ENCODE results near the gene LUC7L. TPM values are rescaled to one million over a fixed set of nuclear protein-coding genes. Genes with fewer than 3 reads are reported as not detected.
"Not testable (repeated sequence)": the region's sequence is repeated elsewhere in the genome, so short reads cannot be mapped to it uniquely, and the experiment has no call there.

Gene LUC7L
- total and polyA plus RNA-seq, 4 experiments from 2014 or later, result 5.1 to 157 (median 80.1) TPM

DNA sequence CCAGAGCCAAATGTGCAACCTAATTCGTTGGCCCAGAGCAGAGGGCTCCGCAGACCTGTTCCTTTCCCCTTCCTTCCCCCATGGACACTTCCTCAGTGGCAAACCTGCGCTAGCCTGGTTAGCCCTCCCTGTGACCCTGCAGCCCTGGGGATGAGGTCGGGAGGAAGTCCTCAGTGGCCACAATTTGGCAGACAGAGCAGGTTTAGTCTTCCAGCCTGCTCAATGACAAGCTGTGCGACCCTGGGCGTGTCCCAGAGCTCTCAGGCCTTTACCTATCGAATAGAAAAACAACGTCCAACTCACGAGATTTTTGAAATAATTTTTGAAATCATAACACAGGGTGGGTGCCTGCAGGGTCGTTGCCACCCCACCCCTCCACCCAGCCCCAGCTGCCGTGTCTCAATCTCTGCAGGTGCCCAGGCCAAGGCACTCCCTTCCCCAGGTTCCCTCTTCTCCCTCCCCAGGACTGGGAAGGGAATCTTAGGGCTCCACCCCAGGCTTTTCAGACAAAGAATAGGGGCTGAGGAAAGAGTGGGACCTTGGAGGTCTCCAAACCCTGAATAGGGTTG, 62.0 kb downstream of the LUC7L start:
- ChIA-PET CTCF (ENCODE audit: partially characterized antibody) (interaction anchor here (1.6 kb wide), 1 partner anchor 50 kb away, joined by 3 read pairs; no protein-coding TSS in a partner anchor), POLR2A (ENCODE audit: partially characterized antibody) (no interaction called here)
- Mint-ChIP-seq H3K4me3 (peak overlapping the region in 4 of 8 donors; percentile 20 to 64 (median 32)), H3K9me3 (no peaks in the 10 kb centered on the region), H3K27me3 (peaks cover 38 to 43% of the 10 kb centered on the region in 2 donors), H3K36me3 (no peaks in the 10 kb centered on the region), H3K4me1 (peaks cover 1 to 15% (median 5%) of the 10 kb centered on the region in 4 donors), H3K27ac (peak overlapping the region in 1 of 7 donors; percentile 75)
- H3K36me3 ChIP-seq (ENCODE audit: insufficient read depth, low read length), result no peaks in the 10 kb centered on the region
- H3K4me3 ChIP-seq (ENCODE audit: low read length in 2 of 2), result no peak overlapping the region
- H3K27me3 ChIP-seq (ENCODE audit: insufficient read depth, low read length), result peaks cover 29% of the 10 kb centered on the region
- no peak overlapping the region for H3K27ac ChIP-seq (ENCODE audit: low read depth, low read length)
- H3K9me3 ChIP-seq (ENCODE audit: control insufficient read depth in 1 of 2, low read length in 2 of 2), result no peaks in the 10 kb centered on the region
- H3K4me1 ChIP-seq (ENCODE audit: insufficient read depth, low read length), result peaks cover 22% of the 10 kb centered on the region
- no peak for DNase-seq
- intact Hi-C loops (cut with micrococcal nuclease), result no loop called here

DNA sequence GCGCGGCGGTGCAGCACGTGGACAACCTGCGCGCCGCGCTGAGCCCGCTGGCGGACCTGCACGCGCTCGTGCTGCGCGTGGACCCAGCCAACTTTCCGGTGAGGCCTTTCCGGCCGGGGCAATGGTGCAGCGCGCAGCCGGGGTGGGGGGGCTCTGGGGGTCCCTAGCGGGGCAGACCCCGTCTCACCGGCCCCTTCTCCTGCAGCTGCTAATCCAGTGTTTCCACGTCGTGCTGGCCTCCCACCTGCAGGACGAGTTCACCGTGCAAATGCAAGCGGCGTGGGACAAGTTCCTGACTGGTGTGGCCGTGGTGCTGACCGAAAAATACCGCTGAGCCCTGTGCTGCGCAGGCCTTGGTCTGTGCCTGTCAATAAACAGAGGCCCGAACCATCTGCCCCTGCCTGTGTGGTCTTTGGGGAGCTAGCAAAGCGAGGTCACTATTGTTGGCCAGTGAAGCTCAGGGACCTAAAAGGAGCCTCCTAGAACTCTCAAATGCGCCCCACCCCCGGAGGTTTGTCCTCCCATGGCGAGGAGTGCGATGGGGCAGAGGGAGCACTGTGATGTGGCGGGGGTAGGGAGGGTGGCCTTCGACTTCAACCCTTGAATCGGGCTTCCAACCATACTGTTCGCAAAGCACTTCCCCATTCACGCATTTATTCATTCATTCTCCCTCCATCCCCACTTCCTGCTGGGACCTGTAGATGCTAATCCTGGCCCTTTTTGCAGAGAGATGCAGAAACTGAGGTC, 62.7 kb downstream of the LUC7L start:
- Mint-ChIP-seq H3K36me3 (no peaks in the 10 kb centered on the region), H3K4me1 (peaks cover 1 to 15% (median 5%) of the 10 kb centered on the region in 4 donors), H3K27ac (peak overlapping the region in 1 of 7 donors; percentile 75), H3K4me3 (peak overlapping the region in 5 of 8 donors; percentile 20 to 64 (median 38)), H3K9me3 (peaks cover 0 to 1% (median 0%) of the 10 kb centered on the region in 8 donors), H3K27me3 (peaks cover 36 to 42% of the 10 kb centered on the region in 2 donors)
- peaks cover 22% of the 10 kb centered on the region for H3K4me1 ChIP-seq (ENCODE audit: insufficient read depth, low read length)
- intact Hi-C loops (cut with micrococcal nuclease), result no loop called here
- POLR2A ChIA-PET (ENCODE audit: partially characterized antibody), result interaction anchor here (0.6 to 0.9 kb wide), 2 partner anchors 39 to 259 kb away, joined by 3 read pairs; partner anchors contain the start of gene RAB11FIP3
- no peaks in the 10 kb centered on the region for H3K9me3 ChIP-seq (ENCODE audit: control insufficient read depth in 1 of 2, low read length in 2 of 2)
- H3K4me3 ChIP-seq (ENCODE audit: low read length in 2 of 2), result no peak overlapping the region
- peak in 1 of 5 donors; percentile 24 for DNase-seq
- no peaks in the 10 kb centered on the region for H3K36me3 ChIP-seq (ENCODE audit: insufficient read depth, low read length)
- CTCF ChIA-PET (ENCODE audit: partially characterized antibody), result interaction anchor here (1.6 kb wide), 1 partner anchor 49 kb away, joined by 3 read pairs; no protein-coding TSS in a partner anchor
- no peak overlapping the region for H3K27ac ChIP-seq (ENCODE audit: low read depth, low read length)
- H3K27me3 ChIP-seq (ENCODE audit: insufficient read depth, low read length), result peaks cover 29% of the 10 kb centered on the region

DNA sequence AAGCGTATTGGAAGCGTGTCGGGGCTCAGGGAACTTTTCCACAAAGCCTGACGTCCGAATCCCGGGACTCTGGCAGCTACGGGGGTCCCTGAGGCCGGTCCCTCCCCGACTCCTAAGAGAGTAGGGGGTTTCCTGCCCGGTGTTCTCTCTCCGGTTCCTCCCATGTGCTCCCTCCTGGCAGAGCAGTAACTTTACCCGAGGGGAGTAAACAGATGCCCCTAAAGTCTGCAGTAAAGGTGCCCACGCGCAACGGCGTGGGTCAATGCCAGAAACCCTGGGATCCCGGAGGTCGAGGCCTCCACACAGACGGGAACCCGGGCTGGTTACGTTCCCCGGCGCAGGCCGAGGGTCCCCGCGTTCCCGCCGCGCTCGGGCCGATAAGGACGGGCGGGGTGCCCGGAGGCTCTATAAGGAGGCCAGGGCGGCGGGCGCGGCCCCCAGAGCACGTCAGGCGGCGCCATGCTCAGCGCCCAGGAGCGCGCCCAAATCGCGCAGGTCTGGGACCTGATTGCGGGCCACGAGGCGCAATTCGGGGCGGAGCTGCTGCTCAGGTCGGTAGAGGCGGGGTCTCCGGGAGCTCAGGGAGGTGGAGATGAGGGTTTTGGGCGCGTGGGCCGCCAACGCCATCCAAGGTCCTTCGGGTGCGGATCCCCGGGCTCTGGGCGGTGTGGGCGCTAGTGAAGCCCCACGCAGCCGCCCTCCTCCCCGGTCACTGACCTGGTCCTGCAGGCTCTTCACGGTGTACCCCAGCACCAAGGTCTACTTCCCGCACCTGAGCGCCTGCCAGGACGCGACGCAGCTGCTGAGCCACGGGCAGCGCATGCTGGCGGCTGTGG, 63.5 kb downstream of the LUC7L start, which contains the start of gene HBM:
TSS of gene HBM (plus strand) at position 440 of the 836 bp plus-strand sequence. CDS start at position 460, 20 bp downstream.
- Mint-ChIP-seq H3K4me1 (peaks cover 1 to 15% (median 5%) of the 10 kb centered on the region in 4 donors), H3K9me3 (peaks cover 0 to 1% (median 0%) of the 10 kb centered on the region in 8 donors), H3K27ac (peak within 1 kb of the TSS in 3 of 7 donors; percentile 20 to 77 (median 75)), H3K4me3 (peak within 1 kb of the TSS in 7 of 8 donors; percentile 20 to 69 (median 63)), H3K36me3 (no peaks in the 10 kb centered on the region), H3K27me3 (peaks cover 37 to 44% of the 10 kb centered on the region in 2 donors)
- H3K27me3 ChIP-seq (ENCODE audit: insufficient read depth, low read length), result peaks cover 29% of the 10 kb centered on the region
- POLR2A ChIA-PET (ENCODE audit: partially characterized antibody), result interaction anchor here (0.6 to 0.9 kb wide), 2 partner anchors 39 to 259 kb away, joined by 3 read pairs; partner anchors contain the start of gene RAB11FIP3
- DNase-seq, result no peak
- CTCF ChIA-PET (ENCODE audit: partially characterized antibody), result no interaction called here
- no peak within 1 kb of the TSS for H3K4me3 ChIP-seq (ENCODE audit: low read length in 2 of 2)
- no peaks in the 10 kb centered on the region for H3K36me3 ChIP-seq (ENCODE audit: insufficient read depth, low read length)
- intact Hi-C loops (cut with micrococcal nuclease), result no loop called here
- no peaks in the 10 kb centered on the region for H3K9me3 ChIP-seq (ENCODE audit: control insufficient read depth in 1 of 2, low read length in 2 of 2)
- peaks cover 22% of the 10 kb centered on the region for H3K4me1 ChIP-seq (ENCODE audit: insufficient read depth, low read length)
- no peak within 1 kb of the TSS for H3K27ac ChIP-seq (ENCODE audit: low read depth, low read length)

- H3K4me1 ChIP-seq (ENCODE audit: insufficient read depth, low read length), result peaks cover 22% of the 10 kb centered on the region
- Mint-ChIP-seq H3K4me1 (peaks cover 1 to 15% (median 5%) of the 10 kb centered on the region in 4 donors), H3K27ac (no peak overlapping the region), H3K36me3 (no peaks in the 10 kb centered on the region), H3K9me3 (peaks cover 0 to 1% (median 0%) of the 10 kb centered on the region in 8 donors), H3K27me3 (peaks cover 31 to 38% of the 10 kb centered on the region in 2 donors), H3K4me3 (peak overlapping the region in 5 of 8 donors; percentile 50 to 66 (median 53))
- DNase-seq, result no peak
- CTCF ChIA-PET (ENCODE audit: partially characterized antibody), result no interaction called here
- no peaks in the 10 kb centered on the region for H3K36me3 ChIP-seq (ENCODE audit: insufficient read depth, low read length)
- H3K27ac ChIP-seq (ENCODE audit: low read depth, low read length), result no peak overlapping the region
- H3K4me3 ChIP-seq (ENCODE audit: low read length in 2 of 2), result no peak overlapping the region
- peaks cover 29% of the 10 kb centered on the region for H3K27me3 ChIP-seq (ENCODE audit: insufficient read depth, low read length)
- H3K9me3 ChIP-seq (ENCODE audit: control insufficient read depth in 1 of 2, low read length in 2 of 2), result no peaks in the 10 kb centered on the region
- intact Hi-C loops (cut with micrococcal nuclease), result no loop called here
- POLR2A ChIA-PET (ENCODE audit: partially characterized antibody), result no interaction called here
Measured at GRCh38 chr16:164827-165538, 64.3 kb downstream of the LUC7L start.

DNA sequence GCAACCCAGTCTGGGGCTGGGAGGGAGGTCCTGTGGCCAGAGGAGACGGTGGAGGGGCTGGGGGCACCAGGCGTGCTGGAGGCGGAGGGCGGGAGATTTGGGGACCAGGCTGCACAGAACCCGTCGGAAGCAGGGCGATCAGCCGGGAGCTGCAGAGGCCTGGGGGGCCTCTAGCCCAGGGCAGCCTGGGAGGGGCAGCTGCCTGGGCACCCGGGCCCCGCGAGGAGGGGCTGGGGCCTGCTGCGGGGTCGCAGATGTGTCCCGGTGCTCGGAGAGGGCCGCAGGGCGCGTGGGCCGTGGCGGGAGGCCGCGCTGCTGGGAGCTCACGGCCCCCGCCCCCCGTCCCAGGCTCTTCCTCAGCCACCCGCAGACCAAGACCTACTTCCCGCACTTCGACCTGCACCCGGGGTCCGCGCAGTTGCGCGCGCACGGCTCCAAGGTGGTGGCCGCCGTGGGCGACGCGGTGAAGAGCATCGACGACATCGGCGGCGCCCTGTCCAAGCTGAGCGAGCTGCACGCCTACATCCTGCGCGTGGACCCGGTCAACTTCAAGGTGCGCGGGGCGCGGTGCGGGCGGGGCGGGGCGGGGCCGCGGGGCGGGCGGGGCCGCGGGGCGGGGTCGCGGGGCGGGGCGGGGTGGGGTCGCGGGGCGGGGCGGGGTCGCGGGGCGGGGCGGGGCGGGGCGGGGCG, 65.0 kb downstream of the LUC7L start:
- H3K9me3 ChIP-seq (ENCODE audit: control insufficient read depth in 1 of 2, low read length in 2 of 2); H3K4me3 Mint-ChIP-seq; H3K36me3 Mint-ChIP-seq; H3K4me3 ChIP-seq (ENCODE audit: low read length in 2 of 2); H3K27ac ChIP-seq (ENCODE audit: low read depth, low read length); H3K9me3 Mint-ChIP-seq; H3K36me3 ChIP-seq (ENCODE audit: insufficient read depth, low read length); CTCF ChIA-PET (ENCODE audit: partially characterized antibody); DNase-seq; H3K27ac Mint-ChIP-seq; POLR2A ChIA-PET (ENCODE audit: partially characterized antibody); intact Hi-C loops (cut with micrococcal nuclease): not testable (repeated sequence)
- Mint-ChIP-seq H3K4me1 (peaks cover 1 to 15% (median 5%) of the 10 kb centered on the region in 4 donors), H3K27me3 (peaks cover 31 to 37% of the 10 kb centered on the region in 2 donors)
- peaks cover 29% of the 10 kb centered on the region for H3K27me3 ChIP-seq (ENCODE audit: insufficient read depth, low read length)
- peaks cover 22% of the 10 kb centered on the region for H3K4me1 ChIP-seq (ENCODE audit: insufficient read depth, low read length)

GRCh38 chr16:163696-164095, 65.6 kb downstream of the LUC7L start:
- Histone ChIP-seq H3K27me3 (ENCODE audit: insufficient read depth, low read length) (peaks cover 28% of the 10 kb centered on the region), H3K4me1 (ENCODE audit: insufficient read depth, low read length) (peaks cover 22% of the 10 kb centered on the region)
- H3K27ac ChIP-seq (ENCODE audit: low read depth, low read length); H3K36me3 Mint-ChIP-seq; POLR2A ChIA-PET (ENCODE audit: partially characterized antibody); CTCF ChIA-PET (ENCODE audit: partially characterized antibody); H3K9me3 ChIP-seq (ENCODE audit: control insufficient read depth in 1 of 2, low read length in 2 of 2); H3K9me3 Mint-ChIP-seq; H3K4me3 ChIP-seq (ENCODE audit: low read length in 2 of 2); DNase-seq; H3K27ac Mint-ChIP-seq; intact Hi-C loops (cut with micrococcal nuclease); H3K36me3 ChIP-seq (ENCODE audit: insufficient read depth, low read length): not testable (repeated sequence)
- peaks cover 1 to 13% (median 5%) of the 10 kb centered on the region in 4 donors for H3K4me1 Mint-ChIP-seq
- peak overlapping the region in 1 of 8 donors; percentile 51 for H3K4me3 Mint-ChIP-seq
- H3K27me3 Mint-ChIP-seq, result peaks cover 30 to 37% of the 10 kb centered on the region in 2 donors

Measured in CD4-positive, alpha-beta memory T cell (primary cell).